OCI-LY3 (cell line): ENCODE data around the gene ATP2C1.
"Not testable (repeated sequence)": the region's sequence is repeated elsewhere in the genome, so short reads cannot be mapped to it uniquely, and the experiment has no call there.

ENCODE experiments used
- H2AFZ ChIP-seq: fragments of 200-600, 300-600 bp; shearing (Covaris generic); 2 replicates; pipeline ENCODE4 v1.6.0; 2014; ENCODE audit warnings: antibody characterized with exemption, low read depth, low read length
- H3K27ac ChIP-seq: fragments of 200-600, 300-600 bp; sonication (generic); 2 replicates; pipeline ENCODE4 v1.5.1; 2014; ENCODE audit warnings: mild to moderate bottlenecking, low read length, moderate library complexity, mixed read lengths
- H3K27me3 ChIP-seq: fragments of 200-600, 300-600 bp; sonication (generic); 2 replicates; pipeline ENCODE4 v1.6.1; 2014; ENCODE audit warnings: low read depth, low read length, mixed read lengths
- H3K36me3 ChIP-seq: fragments of 200-600, 300-600 bp; sonication (generic); replicated peaks from 2 replicates; pipeline ENCODE3; 2014; ENCODE audit warnings: low read depth, low read length, mixed read lengths
- H3K4me1 ChIP-seq: fragments of 300-600, 200-600 bp; sonication (generic); 2 replicates; pipeline ENCODE4 v1.6.1; 2014; ENCODE audit warnings: low read length, mixed read lengths
- H3K4me2 ChIP-seq: fragments of 200-600, 300-600 bp; sonication (generic); 2 replicates; pipeline ENCODE4 v1.6.1; 2014; ENCODE audit warnings: low read length, mixed read lengths
- H3K4me3 ChIP-seq: fragments of 300-600, 200-600 bp; sonication (generic); 2 replicates; pipeline ENCODE4 v1.5.1; 2014; ENCODE audit warnings: antibody characterized with exemption, mild to moderate bottlenecking, low read length, moderate library complexity
- H3K79me2 ChIP-seq: fragments of 300-600, 200-600 bp; shearing (Covaris generic); 2 replicates; pipeline ENCODE4 v1.6.1; 2014; ENCODE audit warnings: mild to moderate bottlenecking, low read length, mixed read lengths
- H3K9ac ChIP-seq: fragments of 300-600, 200-600 bp; shearing (Covaris generic); 2 replicates; pipeline ENCODE4 v1.6.0; 2014; ENCODE audit warnings: mild to moderate bottlenecking, low read length, moderate library complexity
- H3K9me3 ChIP-seq: fragments of 200-600, 300-600 bp; shearing (Covaris generic); 2 replicates; pipeline ENCODE4 v1.6.1; 2014; ENCODE audit warnings: low read length, mixed read lengths; ENCODE audit not compliant: insufficient read depth
- H4K20me1 ChIP-seq: fragments of 200-600, 300-600 bp; sonication (generic); 2 replicates; pipeline ENCODE4 v1.6.1; 2016; ENCODE audit warnings: low read length, mixed read lengths; ENCODE audit not compliant: insufficient read depth
- CTCF ChIP-seq: fragments of 200-600, 300-600 bp; sonication (generic); IDR thresholded peaks from 2 replicates; pipeline ENCODE4 v1.5.1; 2014; ENCODE audit warnings: antibody characterized with exemption, low read length, low read depth
- EZH2phosphoT487 ChIP-seq: fragments of 200-600 bp; shearing (Covaris generic); IDR thresholded peaks from 2 replicates; pipeline ENCODE4 v1.6.1; 2018; ENCODE audit warnings: antibody characterized with exemption, mixed run types, low read depth

The ATP2C1 gene

DNA sequence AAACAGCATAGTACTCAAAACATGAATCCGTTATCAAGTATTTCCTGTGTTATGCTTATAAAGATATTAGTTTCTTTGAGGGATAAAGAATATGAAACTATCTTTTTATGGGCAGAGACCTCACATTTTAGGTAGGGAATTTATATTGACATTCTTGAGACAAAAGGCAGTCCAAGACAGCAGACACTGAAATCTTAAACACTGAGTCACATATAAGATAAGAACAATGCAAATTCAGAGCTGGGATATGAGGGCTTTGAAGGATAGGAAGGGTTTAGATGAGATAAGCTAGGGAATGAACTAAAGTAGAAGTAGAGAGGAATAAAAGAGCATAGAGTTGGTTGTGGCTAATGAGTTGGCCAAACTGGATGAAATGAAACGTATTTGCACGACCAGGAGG is 74.3 kb downstream of the ATP2C1 start:
- Histone ChIP-seq H3K9me3 (no peaks in the 10 kb centered on the region), H3K36me3 (peaks cover 22% of the 10 kb centered on the region), H3K79me2 (no peaks in the 10 kb centered on the region), H3K27me3 (no peaks in the 10 kb centered on the region), H3K4me3 (no peak overlapping the region), H3K4me2 (no peak overlapping the region), H3K4me1 (no peaks in the 10 kb centered on the region), H2AFZ (no peak overlapping the region), H3K27ac (no peak overlapping the region), H3K9ac (no peak overlapping the region), H4K20me1 (no peaks in the 10 kb centered on the region)
- no peak for TF ChIP-seq EZH2phosphoT487
- no peak for TF ChIP-seq CTCF

GRCh38 chr3:130969621-130970020 is 75.7 kb downstream of the ATP2C1 start:
- Histone ChIP-seq H3K27me3 (no peaks in the 10 kb centered on the region), H3K27ac (no peak overlapping the region), H3K4me1 (no peaks in the 10 kb centered on the region), H3K9ac (no peak overlapping the region), H3K9me3 (no peaks in the 10 kb centered on the region), H3K36me3 (peaks cover 22% of the 10 kb centered on the region), H2AFZ (no peak overlapping the region), H4K20me1 (no peaks in the 10 kb centered on the region), H3K4me3 (no peak overlapping the region), H3K79me2 (no peaks in the 10 kb centered on the region), H3K4me2 (no peak overlapping the region)
- TF ChIP-seq EZH2phosphoT487 = no peak
- TF ChIP-seq CTCF = no peak

DNA sequence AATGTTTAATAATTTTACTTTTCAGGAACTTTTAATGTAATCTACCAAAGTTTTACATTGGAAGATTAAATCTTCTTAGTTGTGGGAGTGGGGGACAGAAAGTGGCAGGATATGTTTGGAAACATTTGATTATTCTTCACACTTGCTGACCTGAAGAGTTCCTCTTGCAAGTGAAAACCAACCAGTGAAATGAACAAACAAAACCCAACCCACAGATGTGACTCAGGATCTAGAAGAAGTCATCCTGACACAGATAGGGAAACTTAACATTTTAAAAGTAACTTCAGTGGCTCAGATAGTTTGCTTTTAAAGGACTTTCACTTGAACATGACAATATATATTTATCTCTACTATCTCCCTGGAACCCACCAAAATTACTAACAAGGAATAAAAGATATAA is 77.3 kb downstream of the ATP2C1 start:
- TF ChIP-seq EZH2phosphoT487 (no peak), CTCF (no peak)
- H3K4me3 ChIP-seq = no peak overlapping the region
- H3K9me3 ChIP-seq = no peaks in the 10 kb centered on the region
- H2AFZ ChIP-seq = no peak overlapping the region
- no peak overlapping the region for H3K27ac ChIP-seq
- H3K36me3 ChIP-seq = peaks cover 16% of the 10 kb centered on the region
- no peaks in the 10 kb centered on the region for H3K4me1 ChIP-seq
- no peaks in the 10 kb centered on the region for H3K79me2 ChIP-seq
- no peaks in the 10 kb centered on the region for H3K27me3 ChIP-seq
- H4K20me1 ChIP-seq = no peaks in the 10 kb centered on the region
- no peak overlapping the region for H3K9ac ChIP-seq
- no peak overlapping the region for H3K4me2 ChIP-seq

- not testable (repeated sequence) for H3K4me3 ChIP-seq, H2AFZ ChIP-seq, H3K27ac ChIP-seq, H3K4me1 ChIP-seq, H3K79me2 ChIP-seq, H3K27me3 ChIP-seq, H3K9ac ChIP-seq, H3K4me2 ChIP-seq, H4K20me1 ChIP-seq, H3K9me3 ChIP-seq
- H3K36me3 ChIP-seq = peaks cover 16% of the 10 kb centered on the region
Measured at GRCh38 chr3:130972592-130972991, 78.7 kb downstream of the ATP2C1 start.

- no peaks in the 10 kb centered on the region for H3K4me1 ChIP-seq
- no peaks in the 10 kb centered on the region for H3K79me2 ChIP-seq
- no peak overlapping the region for H3K4me3 ChIP-seq
- H3K9ac ChIP-seq = no peak overlapping the region
- H3K9me3 ChIP-seq = no peaks in the 10 kb centered on the region
- no peak overlapping the region for H3K4me2 ChIP-seq
- no peak for TF ChIP-seq CTCF
- no peak for TF ChIP-seq EZH2phosphoT487
- H2AFZ ChIP-seq = no peak overlapping the region
- H4K20me1 ChIP-seq = no peaks in the 10 kb centered on the region
- H3K36me3 ChIP-seq = peaks cover 16% of the 10 kb centered on the region
- no peak overlapping the region for H3K27ac ChIP-seq
- no peaks in the 10 kb centered on the region for H3K27me3 ChIP-seq
Measured at GRCh38 chr3:130973406-130973805, 79.5 kb downstream of the ATP2C1 start.
